SK-N-SH (cell line): Measurements from ENCODE around the gene BHMT.

Experiments used
- CTCF ChIP-seq: fragments of 200-600 bp; sonication (generic); IDR thresholded peaks from 2 replicates; pipeline ENCODE4 v1.6.1; 2017; ENCODE audit warnings: antibody characterized with exemption, mild to moderate bottlenecking, moderate library complexity
- ELF1 ChIP-seq: IDR thresholded peaks from 2 replicates; pipeline ENCODE4 v1.4.0; 2012
- EP300 ChIP-seq, 2 experiments: IDR thresholded peaks; 2 replicates each; pipeline versions ENCODE4 v1.4.0 to v1.6.1; 2012; ENCODE audit warnings: borderline replicate concordance in 1 of 2, low read depth in 1 of 2, low read length in 1 of 2
- GATA2 ChIP-seq: sonication (generic); formaldehyde crosslinking; IDR thresholded peaks from 2 replicates; pipeline ENCODE4 v1.5.0; 2020; ENCODE audit warnings: mild to moderate bottlenecking, missing genetic modification reagents
- JUND ChIP-seq: IDR thresholded peaks from 2 replicates; pipeline ENCODE4 v1.4.0; 2012
- MXI1 ChIP-seq: IDR thresholded peaks from 2 replicates; pipeline ENCODE4 v1.6.1; 2012; ENCODE audit warnings: mild to moderate bottlenecking, low read depth, low read length, improper control_type of control experiment
- NFIC ChIP-seq: IDR thresholded peaks from 2 replicates; pipeline ENCODE4 v1.4.0; 2012; ENCODE audit warnings: borderline replicate concordance
- NRF1 ChIP-seq: IDR thresholded peaks from 2 replicates; pipeline ENCODE4 v1.6.1; 2012; ENCODE audit warnings: low read depth, mild to moderate bottlenecking, low read length
- RAD21 ChIP-seq: IDR thresholded peaks from 2 replicates; pipeline ENCODE4 v1.6.1; 2012; ENCODE audit warnings: mild to moderate bottlenecking, low read length
- REST ChIP-seq: IDR thresholded peaks from 2 replicates; pipeline ENCODE4 v1.6.1; 2012; ENCODE audit warnings: mild to moderate bottlenecking, low read depth, low read length, moderate library complexity
- SIN3A ChIP-seq: IDR thresholded peaks from 2 replicates; pipeline ENCODE4 v1.6.1; 2012; ENCODE audit warnings: low read depth, mild to moderate bottlenecking, low read length, moderate library complexity, borderline replicate concordance
- TCF12 ChIP-seq: IDR thresholded peaks from 2 replicates; pipeline ENCODE4 v1.4.0; 2012
- TEAD4 ChIP-seq: IDR thresholded peaks from 2 replicates; pipeline ENCODE4 v1.4.0; 2012; ENCODE audit warnings: mild to moderate bottlenecking, borderline replicate concordance; ENCODE audit not compliant: insufficient read depth
- USF1 ChIP-seq: IDR thresholded peaks from 2 replicates; pipeline ENCODE4 v1.4.0; 2012; ENCODE audit warnings: low read depth, borderline replicate concordance

- TF ChIP-seq NFIC (no peak), RAD21 (no peak), EP300 (IDR thresholded peaks at IDR 0.05; ENCODE audit: borderline replicate concordance in 1 of 2, low read depth in 1 of 2, low read length in 1 of 2) (no peak), SIN3A (no peak), USF1 (no peak), GATA2 (no peak), ELF1 (no peak), TCF12 (no peak), CTCF (no peak), JUND (no peak), MXI1 (no peak), NRF1 (no peak), TEAD4 (no peak), REST (no peak)
Observed at GRCh38 chr5:79105868-79106267, 5.7 kb upstream of the BHMT start.
